Hippocampal formation (tissue), 2 donors: ENCODE data around the gene PACS2.

Experiments used
- DNase-seq, 2 donors: peaks; one replicate each; lab custom pipeline; 2025; lab: John Stamatoyannopoulos, UW

PACS2 gene

GRCh38 chr14:105369653-105370040, 55.1 kb downstream of the PACS2 start:
- no peak for DNase-seq

GRCh38 chr14:105374389-105374788, 59.8 kb downstream of the PACS2 start:
- DNase-seq, result no peak

GRCh38 chr14:105375635-105376057, 61.1 kb downstream of the PACS2 start:
- no peak for DNase-seq

GRCh38 chr14:105376521-105377440, 62.2 kb downstream of the PACS2 start:
- DNase-seq, result no peak

- no peak for DNase-seq
These were observed 63.1 kb downstream of the PACS2 start for GRCh38 chr14:105377555-105378182.

- no peak for DNase-seq
These were observed 63.7 kb downstream of the PACS2 start for GRCh38 chr14:105378199-105378598.

GRCh38 chr14:105378873-105379685, 64.5 kb downstream of the PACS2 start:
- DNase-seq, result no peak

- DNase-seq, result no peak
These were observed 65.4 kb downstream of the PACS2 start for GRCh38 chr14:105379946-105380345.

- no peak for DNase-seq
These were observed 66.2 kb downstream of the PACS2 start for GRCh38 chr14:105380756-105381155.

- no peak for DNase-seq
These were observed 67.1 kb downstream of the PACS2 start for GRCh38 chr14:105381446-105382342.

GRCh38 chr14:105382343-105383082, 68.0 kb downstream of the PACS2 start:
- DNase-seq, result no peak

GRCh38 chr14:105383083-105383730, 68.7 kb downstream of the PACS2 start:
- DNase-seq, result no peak

GRCh38 chr14:105384041-105384557, 69.6 kb downstream of the PACS2 start:
- no peak for DNase-seq

GRCh38 chr14:105384605-105385321, 70.2 kb downstream of the PACS2 start:
- no peak for DNase-seq

GRCh38 chr14:105385322-105385637, 70.7 kb downstream of the PACS2 start:
- no peak for DNase-seq

GRCh38 chr14:105385698-105386365, 71.3 kb downstream of the PACS2 start:
- no peak for DNase-seq

- DNase-seq, result no peak
These were observed 72.3 kb downstream of the PACS2 start for GRCh38 chr14:105386581-105387529.

- no peak for DNase-seq
These were observed 73.0 kb downstream of the PACS2 start for GRCh38 chr14:105387530-105387922.
